Karpas-422 (cell line): ENCODE data around the gene CLINT1. TPM values are rescaled to one million over a fixed set of nuclear protein-coding genes. Genes with fewer than 3 reads are reported as not detected.
"Not testable (repeated sequence)": the region's sequence is repeated elsewhere in the genome, so short reads cannot be mapped to it uniquely, and the experiment has no call there.

Experiments
- DNase-seq: peaks from one replicate; pipeline ENCODE4 v3.0.0-alpha.2; 2015
- H2AFZ ChIP-seq: fragments of 200-600 bp; sonication (generic); 2 replicates; pipeline ENCODE4 v1.6.1; 2014; ENCODE audit warnings: antibody characterized with exemption, low read length, mixed read lengths
- H3K27ac ChIP-seq: fragments of 200-600 bp; sonication (generic); 2 replicates; pipeline ENCODE4 v1.5.1; 2014; ENCODE audit warnings: mild to moderate bottlenecking, low read length, moderate library complexity
- H3K27me3 ChIP-seq: fragments of 200-600 bp; sonication (generic); 2 replicates; pipeline ENCODE4 v1.6.1; 2014; ENCODE audit warnings: low read length, mixed read lengths
- H3K36me3 ChIP-seq: fragments of 200-600 bp; sonication (generic); 2 replicates; pipeline ENCODE4 v1.6.1; 2014; ENCODE audit warnings: low read length, mixed read lengths; ENCODE audit not compliant: insufficient read depth
- H3K4me1 ChIP-seq: fragments of 200-600 bp; sonication (generic); 2 replicates; pipeline ENCODE4 v1.6.1; 2014; ENCODE audit warnings: mild to moderate bottlenecking, low read length, mixed read lengths
- H3K4me2 ChIP-seq: fragments of 200-600 bp; sonication (generic); 2 replicates; pipeline ENCODE4 v1.6.1; 2014; ENCODE audit warnings: low read length, low read depth, mild to moderate bottlenecking; ENCODE audit not compliant: poor library complexity, severe bottlenecking
- H3K4me3 ChIP-seq: fragments of 200-600 bp; sonication (generic); 2 replicates; pipeline ENCODE4 v1.5.1; 2014; ENCODE audit warnings: mild to moderate bottlenecking, antibody characterized with exemption, low read length, mixed read lengths
- H3K79me2 ChIP-seq: fragments of 200-600 bp; sonication (generic); 2 replicates; pipeline ENCODE4 v1.6.1; 2014; ENCODE audit warnings: mild to moderate bottlenecking, low read length, mixed read lengths
- H3K9ac ChIP-seq: fragments of 200-600 bp; sonication (generic); 2 replicates; pipeline ENCODE4 v1.6.0; 2014; ENCODE audit warnings: low read length
- H3K9me2 ChIP-seq: fragments of 200-600 bp; sonication (generic), shearing (Covaris generic); replicated peaks from 2 replicates; pipeline ENCODE4 v1.6.0; 2014; ENCODE audit warnings: mild to moderate bottlenecking, low read length, moderate library complexity; ENCODE audit not compliant: insufficient read depth
- H3K9me3 ChIP-seq: fragments of 300-700, 200-600 bp; sonication (generic); 2 replicates; pipeline ENCODE4 v1.6.1; 2014; ENCODE audit warnings: low read length, mixed read lengths
- H4K20me1 ChIP-seq: fragments of 200-600 bp; sonication (generic); 2 replicates; pipeline ENCODE4 v1.6.1; 2014; ENCODE audit warnings: mild to moderate bottlenecking, antibody characterized with exemption, low read length, low read depth; ENCODE audit not compliant: insufficient read depth
- total RNA-seq: library from RNA; depleted of rRNA; stranded (reverse); fragments of >200 nt; shearing (Covaris generic); gene quantifications from 2 replicates; pipeline ENCODE4 v1.2.3, GENCODE V29; 2014; ENCODE audit warnings: low replicate concordance

CLINT1 gene
- total RNA-seq, 1 experiment from 2014 or later = 87.7 TPM

DNA sequence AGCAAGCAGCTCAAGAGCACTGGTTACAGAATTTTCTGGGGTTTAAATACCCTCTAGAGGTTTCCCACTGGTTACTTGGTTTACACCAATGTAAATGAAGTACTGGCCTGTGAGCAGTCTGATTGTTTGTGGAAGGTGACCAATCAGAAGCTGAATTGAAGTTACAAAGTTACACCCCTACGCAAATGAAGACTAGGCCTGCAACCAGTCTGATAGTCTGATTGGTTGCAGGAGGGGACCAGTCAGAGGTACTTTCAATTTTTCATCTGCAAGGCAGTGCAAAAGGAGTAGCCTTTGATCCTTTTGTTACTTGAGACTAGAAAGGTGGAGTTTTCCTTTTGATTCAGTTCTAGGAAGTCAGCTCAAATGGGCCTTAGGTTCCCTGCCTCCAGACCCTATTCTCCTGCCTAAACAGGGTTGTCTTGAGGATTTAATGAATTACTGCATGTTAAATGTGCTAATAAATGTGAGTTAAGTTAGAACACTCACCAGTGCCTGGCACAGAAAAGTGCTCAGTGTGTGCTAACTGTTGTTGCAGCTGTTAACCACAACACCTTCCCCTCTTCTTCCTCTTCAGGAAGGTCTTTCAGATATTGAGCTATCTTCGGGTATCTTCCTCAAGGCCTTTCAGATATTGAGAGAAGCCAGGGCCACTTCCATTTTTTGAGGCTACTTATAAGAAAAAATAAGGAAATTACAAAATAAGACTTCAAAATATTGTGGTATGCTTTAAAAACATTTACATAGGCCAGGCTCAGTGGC, 32.1 kb upstream of the CLINT1 start:
- H3K4me2 ChIP-seq = no peak overlapping the region

DNA sequence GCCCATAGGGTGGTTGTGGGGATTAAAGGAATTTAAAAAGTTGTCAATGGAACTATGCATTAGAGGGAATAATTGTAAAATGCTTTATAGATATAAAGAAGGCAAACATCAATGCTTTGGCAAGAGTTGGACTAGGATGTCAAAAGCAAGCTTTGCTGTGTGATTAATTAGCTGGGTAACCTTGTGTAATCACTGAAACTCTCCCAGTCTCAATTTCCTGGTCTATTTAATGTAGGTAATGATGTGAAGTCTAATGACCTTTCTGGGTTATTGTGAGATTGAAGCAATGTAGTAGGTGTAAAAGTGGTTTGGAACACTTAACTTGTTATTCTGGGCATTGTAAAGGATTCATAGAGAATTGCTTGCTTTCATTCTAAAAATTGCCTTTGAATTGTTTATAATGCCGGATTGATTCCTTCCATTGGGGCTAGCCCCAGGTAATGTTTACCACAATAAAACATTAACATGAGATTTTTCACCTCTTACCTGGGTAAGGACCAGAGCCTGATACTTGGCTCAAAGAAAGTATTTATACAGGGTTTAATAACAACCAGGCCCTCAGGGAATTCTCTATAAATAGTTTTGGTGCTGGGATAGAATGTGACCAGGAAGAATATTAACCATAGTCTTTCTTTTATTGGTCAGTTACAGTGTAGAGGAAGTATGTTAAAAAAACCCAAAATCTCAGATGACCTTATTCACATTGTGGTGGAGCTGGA, 30.0 kb upstream of the CLINT1 start:
- Histone ChIP-seq H3K36me3 (no peaks in the 10 kb centered on the region), H3K4me3 (no peak overlapping the region), H4K20me1 (no peaks in the 10 kb centered on the region), H3K9me3 (no peaks in the 10 kb centered on the region), H3K27me3 (no peaks in the 10 kb centered on the region), H2AFZ (no peak overlapping the region), H3K4me2 (no peak overlapping the region), H3K79me2 (no peaks in the 10 kb centered on the region), H3K9ac (no peak overlapping the region), H3K4me1 (no peaks in the 10 kb centered on the region), H3K9me2 (no peaks in the 10 kb centered on the region), H3K27ac (no peak overlapping the region)
- DNase-seq = no peak

More for the DNA sequence above, 32.1 kb upstream of the CLINT1 start:
- no peak overlapping the region for H3K27ac ChIP-seq
- no peaks in the 10 kb centered on the region for H4K20me1 ChIP-seq
- H2AFZ ChIP-seq = no peak overlapping the region
- no peaks in the 10 kb centered on the region for H3K9me2 ChIP-seq
- no peaks in the 10 kb centered on the region for H3K27me3 ChIP-seq
- no peaks in the 10 kb centered on the region for H3K36me3 ChIP-seq
- no peak overlapping the region for H3K4me3 ChIP-seq
- no peaks in the 10 kb centered on the region for H3K4me1 ChIP-seq
- no peaks in the 10 kb centered on the region for H3K79me2 ChIP-seq
- no peak for DNase-seq
- no peaks in the 10 kb centered on the region for H3K9me3 ChIP-seq
- no peak overlapping the region for H3K9ac ChIP-seq

GRCh38 chr5:157886796-157887380, 27.9 kb upstream of the CLINT1 start:
- no peaks in the 10 kb centered on the region for H3K27me3 ChIP-seq
- H3K4me1 ChIP-seq = no peaks in the 10 kb centered on the region
- no peak for DNase-seq
- H3K27ac ChIP-seq = no peak overlapping the region
- no peak overlapping the region for H3K4me2 ChIP-seq
- H3K9me2 ChIP-seq = no peaks in the 10 kb centered on the region
- no peaks in the 10 kb centered on the region for H4K20me1 ChIP-seq
- H3K9ac ChIP-seq = no peak overlapping the region
- no peaks in the 10 kb centered on the region for H3K9me3 ChIP-seq
- H3K36me3 ChIP-seq = no peaks in the 10 kb centered on the region
- H2AFZ ChIP-seq = no peak overlapping the region
- no peak overlapping the region for H3K4me3 ChIP-seq
- no peaks in the 10 kb centered on the region for H3K79me2 ChIP-seq

- not testable (repeated sequence) for H3K4me1 ChIP-seq, H3K4me3 ChIP-seq, H3K36me3 ChIP-seq, H3K4me2 ChIP-seq, H3K27ac ChIP-seq, H3K27me3 ChIP-seq, H3K9me3 ChIP-seq, DNase-seq, H3K9me2 ChIP-seq, H2AFZ ChIP-seq, H3K79me2 ChIP-seq, H4K20me1 ChIP-seq, H3K9ac ChIP-seq
Measured at GRCh38 chr5:157885051-157885450, 26.1 kb upstream of the CLINT1 start.

DNA sequence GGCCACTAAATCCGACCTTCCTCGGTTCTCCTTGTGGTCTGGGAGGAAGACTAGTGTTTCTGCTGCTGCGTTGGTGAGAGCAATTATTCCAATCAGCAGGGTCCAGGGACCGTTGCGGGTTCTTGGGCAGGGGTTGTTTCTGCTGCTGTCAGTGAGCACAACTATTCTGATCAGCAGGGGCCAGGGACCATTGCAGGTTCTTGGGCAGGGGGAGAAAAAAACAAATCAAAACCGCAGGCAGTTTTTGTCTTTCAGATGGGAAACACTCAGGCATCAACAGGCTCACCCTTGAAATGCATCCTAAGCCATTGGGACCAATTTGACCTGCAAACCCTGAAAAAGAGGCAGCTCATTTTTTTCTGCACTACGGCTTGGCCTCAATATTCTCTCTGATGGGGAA, 22.6 kb upstream of the CLINT1 start:
- not testable (repeated sequence) for H3K9ac ChIP-seq, DNase-seq, H3K27ac ChIP-seq, H3K4me1 ChIP-seq, H3K9me3 ChIP-seq, H2AFZ ChIP-seq, H3K4me3 ChIP-seq, H3K36me3 ChIP-seq, H3K9me2 ChIP-seq, H3K4me2 ChIP-seq, H4K20me1 ChIP-seq, H3K27me3 ChIP-seq, H3K79me2 ChIP-seq

GRCh38 chr5:157877821-157878220, 18.9 kb upstream of the CLINT1 start:
- Histone ChIP-seq H3K79me2 (no peaks in the 10 kb centered on the region), H3K9me2 (no peaks in the 10 kb centered on the region), H3K9ac (no peak overlapping the region), H3K4me2 (no peak overlapping the region), H3K27me3 (no peaks in the 10 kb centered on the region), H3K27ac (no peak overlapping the region), H4K20me1 (no peaks in the 10 kb centered on the region), H3K4me1 (no peaks in the 10 kb centered on the region), H3K9me3 (no peaks in the 10 kb centered on the region), H3K36me3 (no peaks in the 10 kb centered on the region), H2AFZ (no peak overlapping the region), H3K4me3 (no peak overlapping the region)
- DNase-seq = no peak

DNA sequence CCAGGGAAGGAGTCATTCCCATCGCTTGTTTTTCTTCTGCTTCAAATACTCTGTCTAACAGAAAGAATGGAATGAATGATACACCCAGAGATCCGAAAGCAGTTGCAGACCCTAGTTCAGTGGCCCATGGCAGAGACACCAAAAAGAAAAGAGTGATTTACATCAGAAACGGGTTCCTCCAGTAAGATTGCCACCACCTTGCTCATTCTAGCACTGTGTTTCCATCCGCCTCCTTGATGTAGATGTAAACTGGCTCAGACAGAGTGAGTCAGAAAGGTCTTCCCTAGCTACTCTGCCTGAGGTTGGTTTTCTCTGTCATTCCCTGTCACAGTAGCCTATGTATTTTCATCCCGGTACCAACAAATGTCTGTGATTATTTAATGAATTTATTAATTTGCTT, 15.9 kb upstream of the CLINT1 start:
- Histone ChIP-seq H3K79me2 (no peaks in the 10 kb centered on the region), H3K4me1 (no peaks in the 10 kb centered on the region), H3K36me3 (no peaks in the 10 kb centered on the region), H3K9me2 (no peaks in the 10 kb centered on the region), H3K27me3 (no peaks in the 10 kb centered on the region), H3K4me2 (no peak overlapping the region), H3K4me3 (no peak overlapping the region), H3K9me3 (no peaks in the 10 kb centered on the region), H4K20me1 (no peaks in the 10 kb centered on the region), H3K9ac (no peak overlapping the region), H2AFZ (no peak overlapping the region), H3K27ac (no peak overlapping the region)
- DNase-seq = no peak
